Right ventricle myocardium inferior (tissue), 1 donor: ENCODE results near the gene TNFSF10. TPM values are rescaled to one million over a fixed set of nuclear protein-coding genes. Genes with fewer than 3 reads are reported as not detected.

ENCODE experiments used
- ATAC-seq: fragments of 200-7000 bp; cut with Tn5 transposase; one replicate; pipeline ENCODE4 v1.9.1; 2020; ENCODE audit warnings: mild to moderate bottlenecking, moderate library complexity
- DNase-seq: peaks from one replicate; pipeline ENCODE4 v3.0.0; 2021; ENCODE audit errors: missing footprints
- intact Hi-C: fragments of 100-400 bp; cut with DNase I; formaldehyde crosslinking; loops from one replicate; pipeline ENCODE4 v1.11.0; 2022
- total RNA-seq: library from RNA; stranded (reverse); fragmentation: NEBNext Ultra II Directional; extraction: Animal tissue kit (Norgen Biotek cat#: 25700); gene quantifications from one replicate; pipeline ENCODE4 v1.2.1, GENCODE V29; 2021
- donor health status: DM: no; HTN: yes; CAD: no; lungs with severe emphysema.

The TNFSF10 gene
- total RNA-seq, 1 donor from 2014 or later = 15.7 TPM

GRCh38 chr3:172475703-172476102, 47.5 kb downstream of the TNFSF10 start:
- DNase-seq (no peak), ATAC-seq (no peak)
- intact Hi-C loops = loop anchor here (10.0 kb wide), 2 partner anchors 111 to 141 kb away; no protein-coding TSS in a partner anchor

DNA sequence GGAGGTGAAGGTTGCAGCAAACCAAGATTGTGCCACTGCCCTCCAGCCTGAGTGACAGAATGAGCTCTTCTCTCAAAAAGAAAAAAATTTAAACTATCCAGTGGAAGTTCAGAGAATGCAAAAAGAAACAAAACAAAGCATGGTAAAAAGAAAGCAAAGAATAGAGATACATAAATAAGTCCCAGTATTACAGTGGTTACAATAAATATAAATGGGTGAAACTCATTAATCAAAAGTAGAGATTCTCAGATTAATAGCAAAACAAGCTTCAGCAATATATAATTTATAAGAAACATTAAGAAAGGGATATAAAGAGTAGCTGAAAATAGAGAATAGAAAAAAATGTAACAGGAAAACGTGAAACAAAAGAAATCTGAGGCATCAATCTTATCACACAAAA, 51.3 kb downstream of the TNFSF10 start:
- ATAC-seq = no peak
- DNase-seq = no peak
- intact Hi-C loops = loop anchor here (10.0 kb wide), 2 partner anchors 107 to 137 kb away; no protein-coding TSS in a partner anchor

- intact Hi-C loops = loop anchor here (10.0 kb wide), 2 partner anchors 106 to 136 kb away; no protein-coding TSS in a partner anchor
- no peak for ATAC-seq
- DNase-seq = no peak
Observed at GRCh38 chr3:172470588-172470987, 52.6 kb downstream of the TNFSF10 start.

- ATAC-seq = no peak
- intact Hi-C loops = no loop called here
- no peak for DNase-seq
Observed at GRCh38 chr3:172467170-172467824, 55.9 kb downstream of the TNFSF10 start.

DNA sequence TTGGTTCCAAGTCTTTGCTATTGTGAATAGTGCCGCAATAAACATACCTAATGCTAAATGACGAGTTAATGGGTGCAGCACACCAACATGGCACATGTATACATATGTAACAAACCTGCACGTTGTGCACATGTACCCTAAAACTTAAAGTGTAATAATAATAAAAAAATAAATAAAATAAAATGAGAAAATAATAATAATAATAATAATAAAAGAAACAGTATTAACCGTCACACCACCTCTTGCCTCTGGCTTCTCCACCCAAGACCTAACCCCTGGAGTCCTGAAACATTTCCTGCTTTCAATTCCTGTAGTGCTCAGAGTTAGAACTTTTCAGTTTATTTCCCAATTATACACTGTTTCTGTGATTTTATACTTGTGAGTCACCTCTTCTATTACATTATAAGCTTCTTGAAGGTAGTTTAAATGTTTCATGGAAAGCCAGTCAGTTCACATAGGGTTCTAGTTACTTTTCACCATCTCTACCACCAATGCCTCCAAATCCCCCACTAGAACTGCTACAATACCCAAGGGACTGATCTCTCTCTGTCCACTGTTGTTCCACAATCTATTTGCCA, 56.6 kb downstream of the TNFSF10 start:
- ATAC-seq (no peak), DNase-seq (no peak)
- intact Hi-C loops = no loop called here

DNA sequence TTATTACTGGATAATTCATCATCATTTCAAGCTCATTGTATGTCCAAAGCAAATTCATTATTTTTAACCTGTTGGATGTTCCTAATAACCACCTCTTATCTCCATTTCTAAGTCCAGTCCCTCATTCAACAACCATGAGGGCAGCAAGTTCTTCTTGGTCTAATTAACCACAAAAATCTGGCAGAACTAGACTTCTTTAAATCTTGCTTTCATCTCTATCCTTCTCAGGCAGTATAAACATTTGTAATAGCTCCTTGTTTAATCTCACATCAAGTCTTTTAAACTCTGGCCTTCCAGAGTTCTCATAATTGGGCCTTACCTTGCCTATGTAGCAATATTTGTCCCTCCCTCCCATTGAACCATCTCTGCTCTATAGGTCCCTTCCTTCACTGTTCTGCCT, 57.9 kb downstream of the TNFSF10 start:
- ATAC-seq (no peak), DNase-seq (no peak)
- intact Hi-C loops = no loop called here

GRCh38 chr3:172464306-172464705, 58.9 kb downstream of the TNFSF10 start:
- intact Hi-C loops = no loop called here
- ATAC-seq = no peak
- DNase-seq = no peak

DNA sequence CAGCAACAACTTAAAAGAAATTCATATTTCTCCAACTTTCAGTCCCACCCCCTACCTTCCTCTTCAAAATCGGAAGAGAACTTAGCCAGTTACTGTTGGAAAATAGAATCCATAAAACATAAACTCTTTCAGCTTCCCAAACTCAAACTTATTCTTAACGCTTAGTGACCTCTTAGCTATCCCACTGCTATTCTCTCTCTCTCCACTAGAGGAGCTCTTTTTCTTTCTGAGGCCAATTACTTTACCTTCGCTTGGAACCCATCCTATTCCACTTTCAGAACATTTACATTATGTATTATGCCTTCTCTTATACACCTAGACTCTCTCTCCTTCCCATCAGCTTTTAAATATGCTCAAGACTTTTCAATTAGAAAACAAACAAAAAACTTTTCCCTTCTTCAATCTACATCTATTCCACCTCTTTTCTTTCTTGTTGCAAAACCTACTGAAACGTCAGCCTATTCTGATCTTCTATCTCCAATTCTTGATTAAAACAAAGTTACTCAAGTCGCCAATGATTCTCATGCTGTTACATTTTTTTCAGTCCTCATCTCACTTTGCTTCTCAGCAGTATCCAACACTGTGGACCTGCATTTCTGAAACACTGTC, 61.6 kb downstream of the TNFSF10 start:
- intact Hi-C loops = no loop called here

GRCh38 chr3:172456404-172456803, 66.8 kb downstream of the TNFSF10 start:
- DNase-seq = no peak
- ATAC-seq = no peak

More for the DNA sequence above, 61.6 kb downstream of the TNFSF10 start:
- ATAC-seq (no peak), DNase-seq (no peak)

More at GRCh38 chr3:172456404-172456803, 66.8 kb downstream of the TNFSF10 start:
- intact Hi-C loops = no loop called here

Other genes with a start within 250 kb of the TNFSF10 start
- not detected for gene GHSR, start 75.0 kb downstream of the TNFSF10 start, total RNA-seq
- gene NCEH1, start 187.6 kb upstream of the TNFSF10 start, total RNA-seq = 60.4 TPM
- 6.3 TPM for gene ECT2, start 227.3 kb upstream of the TNFSF10 start, total RNA-seq